ENCODE results near the gene TRAK1.

TRAK1 gene

GRCh38 chr3:42192334-42193200, 101.4 kb downstream of the TRAK1 start:
- no peak overlapping the region for H3K4me3 Mint-ChIP-seq
- no peak for DNase-seq
- H3K4me1 Mint-ChIP-seq (ENCODE audit: low read depth) = peaks cover 14% of the 10 kb centered on the region
- H3K27ac Mint-ChIP-seq = peak overlapping the region; percentile 44
- H3K9me3 Mint-ChIP-seq = no peaks in the 10 kb centered on the region
- H3K36me3 Mint-ChIP-seq (ENCODE audit: low read depth) = peaks cover 72% of the 10 kb centered on the region
- H3K27me3 Mint-ChIP-seq = no peaks in the 10 kb centered on the region

- Mint-ChIP-seq H3K4me1 (ENCODE audit: low read depth) (peaks cover 14% of the 10 kb centered on the region), H3K36me3 (ENCODE audit: low read depth) (peaks cover 76% of the 10 kb centered on the region), H3K27ac (no peak overlapping the region), H3K4me3 (no peak overlapping the region), H3K9me3 (no peaks in the 10 kb centered on the region), H3K27me3 (no peaks in the 10 kb centered on the region)
- no peak for DNase-seq
Measured at GRCh38 chr3:42194943-42195510, 103.9 kb downstream of the TRAK1 start.

DNA sequence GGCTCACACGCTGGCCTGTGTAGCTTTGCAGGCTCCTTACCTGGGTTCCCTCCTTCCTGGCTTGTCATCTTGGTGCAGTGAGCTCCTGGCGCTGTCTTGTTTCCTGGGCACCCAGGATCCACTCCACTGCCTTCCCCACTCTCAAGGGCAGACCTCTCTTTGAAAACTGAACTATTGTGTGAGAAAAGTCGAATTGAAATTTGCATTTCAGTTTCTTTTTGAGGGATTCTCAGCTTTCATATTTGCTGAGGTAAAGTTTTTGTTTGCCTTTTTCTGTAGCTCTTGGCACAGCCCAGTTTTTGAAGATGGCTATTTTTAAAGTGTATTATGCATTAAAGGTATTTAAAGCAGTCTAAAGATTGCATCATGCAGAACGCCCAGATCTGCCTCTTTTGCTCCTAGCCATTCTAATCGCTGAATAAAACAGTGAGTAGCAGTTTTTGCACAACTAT, 104.7 kb downstream of the TRAK1 start:
- H3K4me3 Mint-ChIP-seq = no peak overlapping the region

GRCh38 chr3:42198709-42199108, 107.6 kb downstream of the TRAK1 start:
- Mint-ChIP-seq H3K4me1 (ENCODE audit: low read depth) (no peaks in the 10 kb centered on the region), H3K27ac (no peak overlapping the region), H3K4me3 (no peak overlapping the region), H3K27me3 (no peaks in the 10 kb centered on the region), H3K9me3 (no peaks in the 10 kb centered on the region), H3K36me3 (ENCODE audit: low read depth) (peaks cover 92% of the 10 kb centered on the region)
- DNase-seq = no peak

More for the DNA sequence above, 104.7 kb downstream of the TRAK1 start:
- peaks cover 84% of the 10 kb centered on the region for H3K36me3 Mint-ChIP-seq (ENCODE audit: low read depth)
- peaks cover 12% of the 10 kb centered on the region for H3K4me1 Mint-ChIP-seq (ENCODE audit: low read depth)
- no peaks in the 10 kb centered on the region for H3K9me3 Mint-ChIP-seq
- no peaks in the 10 kb centered on the region for H3K27me3 Mint-ChIP-seq
- DNase-seq = no peak
- peak overlapping the region; percentile 61 for H3K27ac Mint-ChIP-seq

DNA sequence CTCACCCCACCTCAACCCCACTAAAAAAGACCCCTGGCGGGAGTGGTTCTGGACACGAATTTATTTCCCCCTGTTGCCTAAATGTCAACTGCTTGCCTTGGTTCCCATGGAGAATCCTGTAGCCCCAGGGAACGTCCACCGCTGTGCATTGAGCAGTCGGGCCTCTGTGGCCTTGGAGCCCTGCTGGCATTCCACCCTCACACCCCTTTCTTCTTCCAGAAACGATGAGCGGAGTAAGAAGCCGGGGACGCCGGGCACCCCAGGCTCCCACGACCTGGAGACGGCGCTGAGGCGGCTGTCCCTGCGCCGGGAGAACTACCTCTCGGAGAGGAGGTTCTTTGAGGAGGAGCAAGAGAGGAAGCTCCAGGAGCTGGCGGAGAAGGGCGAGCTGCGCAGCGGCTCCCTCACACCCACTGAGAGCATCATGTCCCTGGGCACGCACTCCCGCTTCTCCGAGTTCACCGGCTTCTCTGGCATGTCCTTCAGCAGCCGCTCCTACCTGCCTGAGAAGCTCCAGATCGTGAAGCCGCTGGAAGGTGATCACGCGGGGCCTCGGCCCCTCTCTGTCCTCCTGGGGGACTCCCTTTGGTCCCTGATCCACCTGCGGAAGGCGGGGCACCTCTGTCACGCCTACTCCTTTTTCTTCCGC, 111.2 kb downstream of the TRAK1 start:
- Mint-ChIP-seq H3K4me1 (ENCODE audit: low read depth) (no peaks in the 10 kb centered on the region), H3K27me3 (no peaks in the 10 kb centered on the region), H3K4me3 (no peak overlapping the region), H3K36me3 (ENCODE audit: low read depth) (peaks cover 86% of the 10 kb centered on the region), H3K27ac (no peak overlapping the region), H3K9me3 (no peaks in the 10 kb centered on the region)
- no peak for DNase-seq

- H3K27me3 Mint-ChIP-seq = no peaks in the 10 kb centered on the region
- H3K36me3 Mint-ChIP-seq (ENCODE audit: low read depth) = peaks cover 87% of the 10 kb centered on the region
- H3K27ac Mint-ChIP-seq = no peak overlapping the region
Measured at GRCh38 chr3:42204867-42205599, 113.9 kb downstream of the TRAK1 start.

DNA sequence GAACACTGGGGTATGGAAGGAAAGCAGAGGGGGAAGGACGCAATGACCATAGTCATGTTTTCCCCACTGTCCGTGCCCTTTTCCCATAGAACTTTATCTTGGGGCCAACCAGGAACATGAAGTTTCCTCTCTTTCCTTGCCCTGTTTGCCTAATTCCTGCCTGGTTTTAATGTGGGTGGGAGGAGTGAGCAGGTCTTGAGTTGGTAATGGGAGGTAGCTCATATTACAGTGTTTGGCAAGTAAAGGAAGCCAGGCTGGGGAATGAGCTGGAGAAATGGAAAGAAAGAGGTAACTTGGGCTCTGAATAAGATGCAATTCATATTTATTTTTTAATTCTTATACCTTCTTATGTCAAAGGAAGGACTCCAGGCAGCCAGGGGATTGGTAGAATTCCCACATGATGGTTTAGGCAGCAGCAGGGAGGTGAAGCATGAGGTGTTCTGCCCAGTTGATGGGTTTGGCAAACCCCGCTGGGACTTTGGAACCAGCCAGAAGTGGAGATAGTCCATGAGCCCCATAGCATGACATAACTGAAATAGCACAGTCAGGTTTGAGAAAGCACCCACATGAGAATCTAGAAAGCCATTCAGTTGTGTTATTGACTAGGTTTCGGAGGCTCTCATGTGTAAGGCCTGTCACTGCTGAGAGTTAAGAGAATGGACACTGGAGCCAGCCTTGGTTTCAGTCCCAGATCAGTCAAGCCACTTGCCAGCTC, 114.8 kb downstream of the TRAK1 start:
- H3K27ac Mint-ChIP-seq = no peak overlapping the region
- no peaks in the 10 kb centered on the region for H3K27me3 Mint-ChIP-seq
- H3K4me1 Mint-ChIP-seq (ENCODE audit: low read depth) = no peaks in the 10 kb centered on the region
- no peaks in the 10 kb centered on the region for H3K9me3 Mint-ChIP-seq
- peaks cover 86% of the 10 kb centered on the region for H3K36me3 Mint-ChIP-seq (ENCODE audit: low read depth)
- no peak for DNase-seq
- no peak overlapping the region for H3K4me3 Mint-ChIP-seq

More at GRCh38 chr3:42204867-42205599, 113.9 kb downstream of the TRAK1 start:
- Mint-ChIP-seq H3K4me3 (no peak overlapping the region), H3K9me3 (no peaks in the 10 kb centered on the region), H3K4me1 (ENCODE audit: low read depth) (no peaks in the 10 kb centered on the region)
- no peak for DNase-seq

GRCh38 chr3:42209917-42210316, 118.8 kb downstream of the TRAK1 start:
- no peak for DNase-seq
- Mint-ChIP-seq H3K4me3 (no peak overlapping the region), H3K4me1 (ENCODE audit: low read depth) (peaks cover 23% of the 10 kb centered on the region), H3K27me3 (no peaks in the 10 kb centered on the region), H3K36me3 (ENCODE audit: low read depth) (peaks cover 68% of the 10 kb centered on the region), H3K9me3 (no peaks in the 10 kb centered on the region), H3K27ac (no peak overlapping the region)

- Mint-ChIP-seq H3K27ac (no peak overlapping the region), H3K4me1 (ENCODE audit: low read depth) (peaks cover 31% of the 10 kb centered on the region), H3K4me3 (no peak overlapping the region), H3K36me3 (ENCODE audit: low read depth) (peaks cover 62% of the 10 kb centered on the region), H3K27me3 (no peaks in the 10 kb centered on the region), H3K9me3 (no peaks in the 10 kb centered on the region)
- DNase-seq = no peak
Measured at GRCh38 chr3:42210726-42211125, 119.6 kb downstream of the TRAK1 start.

DNA sequence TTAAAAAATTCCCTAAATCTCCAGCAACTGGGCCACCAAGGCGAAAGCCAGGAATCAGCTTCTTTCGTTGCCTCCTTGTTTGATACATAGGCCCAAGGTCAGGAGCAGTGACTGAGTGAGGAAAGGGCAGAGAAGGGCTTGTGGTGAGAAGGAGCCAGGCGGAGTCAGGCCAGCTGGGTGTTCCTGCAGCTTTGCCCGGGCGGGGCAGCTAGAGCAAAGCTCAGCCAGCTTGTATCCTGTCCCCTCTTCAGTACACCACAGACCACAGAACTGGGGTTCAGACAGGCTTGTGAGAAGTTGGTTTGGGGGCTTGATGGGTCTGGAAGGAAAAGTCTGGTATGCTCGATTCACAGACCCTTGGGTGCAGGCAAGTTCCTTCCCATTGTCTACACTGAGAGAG, 122.3 kb downstream of the TRAK1 start:
- H3K36me3 Mint-ChIP-seq (ENCODE audit: low read depth) = peaks cover 42% of the 10 kb centered on the region
- no peaks in the 10 kb centered on the region for H3K9me3 Mint-ChIP-seq
- H3K27me3 Mint-ChIP-seq = no peaks in the 10 kb centered on the region
- DNase-seq = no peak
- H3K4me3 Mint-ChIP-seq = no peak overlapping the region
- peaks cover 53% of the 10 kb centered on the region for H3K4me1 Mint-ChIP-seq (ENCODE audit: low read depth)
- H3K27ac Mint-ChIP-seq = peak overlapping the region; percentile 66

DNA sequence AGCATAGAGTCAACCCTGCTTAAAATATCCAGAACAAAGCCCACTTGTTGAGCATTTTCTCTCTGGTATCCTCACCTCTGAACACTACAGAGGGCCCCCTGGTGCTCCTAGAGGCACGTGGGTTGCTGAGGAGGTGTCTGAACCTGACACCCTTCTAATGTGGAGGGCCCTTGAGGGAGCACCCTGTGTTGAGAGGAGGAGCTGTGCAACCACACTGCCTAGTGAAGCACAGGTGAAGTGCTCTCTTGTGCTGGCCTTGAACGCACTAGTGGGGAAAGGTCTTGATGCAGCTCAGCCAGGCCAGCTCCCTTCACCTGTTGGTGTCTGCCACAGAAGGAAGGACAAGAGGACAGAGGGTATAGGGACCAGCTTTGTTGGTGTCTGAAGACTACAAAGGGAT, 122.9 kb downstream of the TRAK1 start:
- no peak overlapping the region for H3K4me3 Mint-ChIP-seq
- no peak for DNase-seq
- H3K4me1 Mint-ChIP-seq (ENCODE audit: low read depth) = peaks cover 53% of the 10 kb centered on the region
- H3K27me3 Mint-ChIP-seq = no peaks in the 10 kb centered on the region
- peak overlapping the region; percentile 57 for H3K27ac Mint-ChIP-seq
- H3K36me3 Mint-ChIP-seq (ENCODE audit: low read depth) = peaks cover 41% of the 10 kb centered on the region
- H3K9me3 Mint-ChIP-seq = no peaks in the 10 kb centered on the region

DNA sequence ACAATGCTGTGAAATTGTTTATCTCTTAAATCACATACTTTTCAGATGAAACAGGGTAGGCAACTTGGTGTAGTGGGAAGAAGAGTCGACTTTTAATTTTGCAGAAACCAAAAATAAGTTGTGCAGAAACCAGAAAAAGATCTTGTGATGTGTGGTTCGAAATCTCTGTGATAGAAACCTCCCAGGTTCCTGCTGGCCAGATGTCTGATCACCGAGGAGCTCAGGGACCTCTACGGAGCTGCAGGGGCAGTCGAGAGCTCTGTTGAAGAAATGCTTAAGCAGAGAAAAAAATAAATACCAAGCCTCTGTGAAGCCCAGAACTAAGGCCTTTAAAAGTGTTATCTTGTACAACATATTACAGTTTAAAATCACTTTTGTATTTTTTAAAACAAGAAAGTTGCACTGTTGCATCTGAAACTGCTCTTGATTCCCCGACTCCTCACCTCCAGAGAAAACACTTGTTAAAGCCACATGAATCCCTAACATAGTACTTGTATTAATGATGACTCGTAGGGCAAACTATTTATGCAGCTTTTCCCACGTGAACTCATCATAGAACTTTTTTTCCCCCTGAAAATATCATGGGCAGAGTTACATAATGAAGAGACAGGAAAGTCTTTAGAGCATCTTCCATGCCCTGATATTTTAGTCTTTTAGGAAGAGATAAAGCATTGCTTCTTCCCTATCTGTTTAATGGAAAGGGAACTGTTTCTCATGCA, 123.6 kb downstream of the TRAK1 start:
- Mint-ChIP-seq H3K9me3 (no peaks in the 10 kb centered on the region), H3K36me3 (ENCODE audit: low read depth) (peaks cover 34% of the 10 kb centered on the region), H3K27me3 (no peaks in the 10 kb centered on the region), H3K4me3 (no peak overlapping the region), H3K27ac (peak overlapping the region; percentile 42), H3K4me1 (ENCODE audit: low read depth) (peaks cover 53% of the 10 kb centered on the region)
- DNase-seq = no peak

GRCh38 chr3:42216302-42216701, 125.1 kb downstream of the TRAK1 start:
- Mint-ChIP-seq H3K27me3 (no peaks in the 10 kb centered on the region), H3K4me3 (no peak overlapping the region), H3K27ac (peak overlapping the region; percentile 35), H3K36me3 (ENCODE audit: low read depth) (peaks cover 35% of the 10 kb centered on the region), H3K4me1 (ENCODE audit: low read depth) (peaks cover 53% of the 10 kb centered on the region), H3K9me3 (no peaks in the 10 kb centered on the region)
- DNase-seq = no peak

Data from activated T-cell treated with anti-CD3 and anti-CD28 coated beads, Interleukin-2, amount 50 U/mL, for 24 hours (primary cell).